Stimulated activated CD8-positive, alpha-beta memory T cell treated with anti-CD3 and anti-CD28 coated beads, Interleukin-4, amount 100 ng/mL, for 1 hour (primary cell): Measurements from ENCODE around the gene MARK2.
A peak's percentile ranks its signal among the peaks of the same experiment; 100 is the strongest.

Source experiments
- DNase-seq, 2 donors: peaks; one replicate each; pipeline ENCODE4 v3.0.0-alpha.2; 2020; ENCODE audit warnings: low read depth in 2 of 2, low spot score in 1 of 2

Gene MARK2

GRCh38 chr11:63879598-63880402, 40.9 kb downstream of the MARK2 start:
- DNase-seq: no peak

DNA sequence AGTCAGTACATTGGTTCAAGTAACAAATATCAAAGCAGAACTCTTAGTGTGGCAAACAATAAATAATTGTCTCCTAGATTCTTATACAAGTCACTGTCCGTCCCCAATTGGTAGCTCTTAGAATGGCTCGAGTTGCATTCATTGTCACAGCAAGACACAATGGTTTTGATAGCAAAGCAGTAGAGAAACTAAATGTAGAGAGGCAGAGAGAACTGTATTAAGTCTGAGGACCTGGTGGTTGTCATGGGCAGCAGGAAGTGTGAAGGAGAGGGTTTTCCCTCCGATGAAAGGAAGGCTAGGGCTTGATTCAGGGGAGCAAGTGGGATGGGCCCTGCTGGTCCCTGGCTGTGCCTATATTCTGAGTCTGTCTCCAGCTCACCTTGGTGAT, 41.5 kb downstream of the MARK2 start:
- DNase-seq: no peak

DNA sequence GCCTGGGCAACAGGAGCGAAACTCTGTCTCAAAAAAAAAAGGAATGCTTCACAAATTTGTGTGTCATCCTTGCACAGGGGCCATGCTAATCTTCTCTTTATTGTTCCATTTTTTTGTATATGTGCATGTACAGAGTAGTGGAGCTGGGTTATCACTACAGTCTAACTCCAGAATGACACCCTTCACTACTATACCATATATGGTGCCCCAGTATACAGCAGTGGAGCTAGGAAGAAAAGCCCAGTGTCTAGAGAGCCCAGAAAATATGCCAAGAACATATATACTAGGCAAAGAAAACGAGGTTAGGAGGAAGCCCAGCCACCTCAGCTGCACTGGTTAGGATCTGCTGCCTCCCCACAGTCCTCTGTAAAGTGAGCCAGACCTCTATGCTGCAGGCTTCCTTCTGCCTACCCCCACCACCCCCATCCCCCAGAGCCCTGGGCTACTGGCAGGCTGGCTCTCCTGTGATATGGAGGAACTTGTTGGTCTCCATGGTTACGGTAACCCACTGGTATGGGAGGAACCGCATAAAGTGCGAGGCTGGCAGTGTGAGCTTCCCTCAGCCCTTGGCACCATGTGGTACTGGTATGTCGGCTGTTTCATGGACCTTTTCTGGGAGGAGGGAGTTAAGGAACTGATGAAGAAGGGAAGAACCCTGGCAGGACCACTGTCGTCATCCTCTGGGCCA, 43.8 kb downstream of the MARK2 start:
- DNase-seq: no peak

DNA sequence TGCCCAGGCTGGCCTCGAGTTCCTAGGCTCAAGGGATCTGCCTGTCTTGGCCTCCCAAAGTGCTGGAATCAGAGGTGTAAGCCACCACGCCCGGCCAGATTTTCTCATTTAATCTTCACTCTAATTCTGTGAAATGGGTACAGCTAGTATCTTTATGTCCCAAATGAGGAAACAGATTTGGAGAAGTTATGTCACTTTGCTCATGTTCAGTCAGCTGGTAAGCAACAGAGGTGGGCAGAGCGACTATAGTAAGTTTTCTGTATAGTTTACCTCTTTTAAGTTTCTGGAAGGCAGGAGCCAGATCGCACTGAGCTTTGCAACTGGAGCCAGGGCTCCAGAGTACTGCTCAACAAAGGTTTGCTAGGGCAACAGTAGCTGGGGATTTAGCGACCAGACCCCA, 44.9 kb downstream of the MARK2 start:
- no peak for DNase-seq

GRCh38 chr11:63884196-63884932, 45.5 kb downstream of the MARK2 start:
- DNase-seq: no peak

DNA sequence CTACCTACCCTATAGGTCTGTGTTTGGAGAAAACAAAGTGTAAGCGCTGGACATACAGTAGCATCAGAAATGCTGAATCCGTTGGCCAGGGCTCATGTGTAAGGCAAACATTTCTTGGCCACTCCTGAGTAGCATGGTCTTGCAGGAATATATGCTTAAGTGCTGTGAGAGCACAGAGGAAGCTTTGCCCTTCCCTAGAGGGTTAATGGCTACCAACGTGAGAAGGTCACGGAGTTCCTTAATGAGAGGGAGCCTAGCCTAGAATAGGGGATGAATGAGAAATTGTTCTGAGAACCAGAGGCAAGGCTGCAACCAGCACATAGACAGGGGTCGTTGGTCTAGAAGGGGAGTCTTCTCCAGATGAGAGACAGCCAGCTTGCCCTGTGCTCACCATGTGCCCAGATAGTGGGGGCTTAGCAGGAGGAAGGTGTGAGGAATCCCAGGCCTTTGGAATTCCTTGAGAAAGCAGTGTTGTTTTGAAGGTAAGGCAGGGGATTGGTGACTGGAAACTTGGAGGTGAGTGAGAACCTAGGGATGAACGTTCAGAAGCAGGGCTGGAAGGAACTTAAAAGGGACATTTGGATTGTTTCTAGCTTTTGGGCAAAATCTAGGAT, 48.6 kb downstream of the MARK2 start:
- DNase-seq: no peak

DNA sequence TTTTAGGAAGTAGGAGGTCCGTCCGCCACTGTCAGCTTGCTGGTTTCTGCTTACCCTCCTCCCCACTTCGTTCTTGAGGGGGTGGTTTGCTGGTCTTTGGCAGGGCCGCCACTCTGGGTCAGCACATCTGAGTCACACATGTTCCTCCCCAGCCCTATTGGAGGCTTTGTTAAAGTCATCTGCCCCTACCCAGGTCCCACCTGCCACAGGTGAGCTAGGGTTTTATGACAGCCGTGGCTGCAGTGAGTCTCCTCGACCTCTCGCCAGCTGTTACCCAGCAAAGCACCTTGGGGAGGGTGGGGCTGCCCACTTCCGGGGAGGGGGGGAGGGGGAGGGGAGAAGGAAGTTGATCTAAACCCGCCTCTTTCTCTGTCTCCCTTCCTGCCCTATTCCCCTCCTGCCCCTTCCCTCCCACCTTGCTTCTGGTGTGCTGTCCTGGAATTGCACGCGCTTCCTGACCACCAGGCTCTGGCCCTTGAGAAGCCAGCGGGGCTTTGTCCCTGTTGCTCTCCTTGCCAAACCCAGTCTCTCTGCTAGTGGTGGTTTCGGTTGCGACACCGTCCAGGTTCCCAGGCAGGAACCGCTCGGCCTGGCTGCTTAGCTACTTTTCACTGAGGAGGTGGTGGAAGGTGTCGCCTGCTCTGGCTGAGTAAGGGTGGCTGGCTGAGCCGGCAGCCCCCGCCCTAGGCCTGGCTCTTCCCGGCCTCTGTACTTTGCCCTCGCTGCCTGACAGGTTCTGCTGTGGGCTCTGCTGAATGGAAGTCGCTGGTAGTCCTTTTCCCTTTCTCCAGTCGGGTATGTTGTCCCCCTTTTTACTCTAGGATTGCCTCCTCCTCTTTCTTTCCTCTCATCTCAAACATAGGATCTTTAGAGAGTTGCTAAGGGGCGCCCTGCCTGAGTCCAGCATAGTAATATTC, 49.5 kb downstream of the MARK2 start:
- DNase-seq: peak in 1 of 2 donors; percentile 48

- no peak for DNase-seq
Observed at GRCh38 chr11:63889344-63889743, 50.4 kb downstream of the MARK2 start.

DNA sequence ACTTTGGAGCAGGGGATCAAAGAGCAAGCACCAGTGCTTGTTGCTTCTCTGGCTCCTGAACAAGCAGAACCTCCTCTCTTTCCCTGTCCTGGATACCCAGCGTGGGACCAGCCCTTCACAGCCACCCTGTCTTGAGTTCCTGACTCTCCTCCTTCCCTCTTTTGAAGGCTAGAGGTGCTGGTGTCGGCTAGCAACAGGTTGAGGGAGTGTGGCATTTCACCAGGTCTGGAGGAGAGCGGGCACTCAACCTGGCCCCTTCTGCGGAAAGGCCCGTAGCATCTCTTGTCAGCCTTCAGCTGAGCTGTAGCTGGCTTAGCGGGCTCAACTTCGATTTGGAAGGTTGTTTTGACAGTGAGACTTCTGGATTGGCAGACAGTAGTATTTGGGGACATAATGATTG, 51.5 kb downstream of the MARK2 start:
- DNase-seq: no peak

- no peak for DNase-seq
Observed at GRCh38 chr11:63892228-63892627, 53.3 kb downstream of the MARK2 start.

- no peak for DNase-seq
Observed at GRCh38 chr11:63893355-63893754, 54.4 kb downstream of the MARK2 start.

DNA sequence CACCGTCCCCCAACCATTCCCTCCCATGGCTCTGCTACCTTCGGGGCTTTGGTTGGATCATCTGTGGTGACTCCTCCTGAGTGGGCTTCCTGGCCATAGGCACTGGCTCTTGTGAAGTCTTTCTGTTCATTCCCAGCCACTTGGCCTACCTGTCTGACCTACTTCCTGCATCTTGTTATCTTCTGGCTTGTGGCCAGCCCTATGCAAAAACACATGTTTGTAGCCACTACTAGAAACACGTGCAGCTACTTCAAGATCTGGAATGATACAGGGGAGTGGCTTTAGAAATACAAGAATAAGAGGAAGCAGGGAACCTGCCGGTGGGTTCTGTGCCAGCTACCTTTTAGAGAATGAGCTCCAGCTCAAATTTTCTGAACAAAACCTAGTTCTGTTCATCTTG, 57.2 kb downstream of the MARK2 start:
- DNase-seq: no peak

- no peak for DNase-seq
Observed at GRCh38 chr11:63897459-63898146, 58.7 kb downstream of the MARK2 start.

GRCh38 chr11:63901660-63902059, 62.8 kb downstream of the MARK2 start:
- no peak for DNase-seq

- DNase-seq: no peak
Observed at GRCh38 chr11:63903884-63904283, 65.0 kb downstream of the MARK2 start.

DNA sequence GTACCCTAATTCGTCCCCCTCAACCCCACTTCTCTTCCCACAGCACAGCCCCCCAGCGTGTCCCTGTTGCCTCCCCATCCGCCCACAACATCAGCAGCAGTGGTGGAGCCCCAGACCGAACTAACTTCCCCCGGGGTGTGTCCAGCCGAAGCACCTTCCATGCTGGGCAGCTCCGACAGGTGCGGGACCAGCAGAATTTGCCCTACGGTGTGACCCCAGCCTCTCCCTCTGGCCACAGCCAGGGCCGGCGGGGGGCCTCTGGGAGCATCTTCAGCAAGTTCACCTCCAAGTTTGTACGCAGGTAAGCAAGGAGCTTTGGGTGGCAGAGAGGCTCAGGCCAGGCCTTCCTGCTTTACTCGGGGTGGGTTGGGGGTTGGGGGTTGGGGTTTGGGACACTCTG, 65.8 kb downstream of the MARK2 start:
- DNase-seq: no peak

GRCh38 chr11:63905179-63905578, 66.3 kb downstream of the MARK2 start:
- DNase-seq: no peak

- DNase-seq: no peak
Observed at GRCh38 chr11:63906087-63906486, 67.2 kb downstream of the MARK2 start.

GRCh38 chr11:63906585-63906984, 67.7 kb downstream of the MARK2 start:
- DNase-seq: peak in 1 of 2 donors; percentile 27

- no peak for DNase-seq
Observed at GRCh38 chr11:63907063-63907462, 68.2 kb downstream of the MARK2 start.
